HepG2 (cell line): ENCODE results near the gene LPCAT4.

Source experiments
- CHD2 ChIP-seq: IDR thresholded peaks from 2 replicates; pipeline ENCODE4 v1.6.1; 2011; ENCODE audit warnings: low read depth, low read length, improper control_type of control experiment
- CTCF ChIP-seq: sonication (generic); formaldehyde crosslinking; IDR thresholded peaks from 2 replicates; pipeline ENCODE4 v1.5.0; 2020; ENCODE audit warnings: mild to moderate bottlenecking, missing genetic modification reagents, moderate library complexity
- E2F5 ChIP-seq: sonication (generic); formaldehyde crosslinking; conservative IDR thresholded peaks from 2 replicates; pipeline ENCODE4 v1.4.0; 2020; ENCODE audit warnings: missing genetic modification reagents
- GABPA ChIP-seq, 2 experiments: IDR thresholded peaks; 2 replicates each; pipeline ENCODE4 v1.6.1; 2011 to 2016; ENCODE audit warnings: low read depth in 2 of 2, low read length in 1 of 2, missing biosample characterization in 1 of 2, missing genetic modification characterization in 1 of 2
- MTA3 ChIP-seq: sonication (generic); formaldehyde crosslinking; IDR thresholded peaks from 2 replicates; pipeline ENCODE4 v1.4.0; 2020; ENCODE audit warnings: missing genetic modification reagents
- RAD21 ChIP-seq: fragments of 450-650 bp; formaldehyde crosslinking; IDR thresholded peaks from 2 replicates; pipeline ENCODE4 v1.5.0; 2020; ENCODE audit warnings: mild to moderate bottlenecking
- SMAD3 ChIP-seq: sonication (generic); formaldehyde crosslinking; IDR thresholded peaks from 2 replicates; pipeline ENCODE4 v1.4.0; 2020; ENCODE audit warnings: missing genetic modification reagents
- SMARCC2 ChIP-seq: fragments of 450-650 bp; IDR thresholded peaks from 2 replicates; pipeline ENCODE4 v1.6.1; 2017; ENCODE audit warnings: antibody characterized with exemption, mild to moderate bottlenecking
- TCF7L2 ChIP-seq: IDR thresholded peaks from 2 replicates; pipeline ENCODE4 v1.6.1; 2011; ENCODE audit warnings: mild to moderate bottlenecking, low read depth, low read length, moderate library complexity
- TOPORS ChIP-seq: sonication (generic); formaldehyde crosslinking; IDR thresholded peaks from 2 replicates; pipeline ENCODE4 v1.8.0; 2023; ENCODE audit warnings: mild to moderate bottlenecking, missing genetic modification reagents
- ZNF543 ChIP-seq: sonication (generic); formaldehyde crosslinking; IDR thresholded peaks from 2 replicates; pipeline ENCODE4 v1.4.0; 2020; ENCODE audit warnings: mild to moderate bottlenecking, missing genetic modification reagents
- TF ChIP-seq, protein P1 (sequence below): sonication (generic); formaldehyde crosslinking; IDR thresholded peaks from 2 replicates; pipeline ENCODE4 v1.4.0; 2020; ENCODE audit warnings: missing genetic modification reagents
- TF ChIP-seq, protein P2 (sequence below): sonication (generic); formaldehyde crosslinking; IDR thresholded peaks from 2 replicates; pipeline ENCODE4 v1.5.1; 2020; ENCODE audit warnings: missing genetic modification reagents, mild to moderate bottlenecking, borderline replicate concordance

- TF ChIP-seq TCF7L2 = no peak
- no peak for TF ChIP-seq RAD21
- TF ChIP-seq CTCF (CRISPR knock-in tag) = no peak
- no peak for TF ChIP-seq CHD2
- no peak for TF ChIP-seq ZNF543 (CRISPR knock-in tag)
- TF ChIP-seq E2F5 (CRISPR knock-in tag) = no peak
- TF ChIP-seq, protein P1, sequence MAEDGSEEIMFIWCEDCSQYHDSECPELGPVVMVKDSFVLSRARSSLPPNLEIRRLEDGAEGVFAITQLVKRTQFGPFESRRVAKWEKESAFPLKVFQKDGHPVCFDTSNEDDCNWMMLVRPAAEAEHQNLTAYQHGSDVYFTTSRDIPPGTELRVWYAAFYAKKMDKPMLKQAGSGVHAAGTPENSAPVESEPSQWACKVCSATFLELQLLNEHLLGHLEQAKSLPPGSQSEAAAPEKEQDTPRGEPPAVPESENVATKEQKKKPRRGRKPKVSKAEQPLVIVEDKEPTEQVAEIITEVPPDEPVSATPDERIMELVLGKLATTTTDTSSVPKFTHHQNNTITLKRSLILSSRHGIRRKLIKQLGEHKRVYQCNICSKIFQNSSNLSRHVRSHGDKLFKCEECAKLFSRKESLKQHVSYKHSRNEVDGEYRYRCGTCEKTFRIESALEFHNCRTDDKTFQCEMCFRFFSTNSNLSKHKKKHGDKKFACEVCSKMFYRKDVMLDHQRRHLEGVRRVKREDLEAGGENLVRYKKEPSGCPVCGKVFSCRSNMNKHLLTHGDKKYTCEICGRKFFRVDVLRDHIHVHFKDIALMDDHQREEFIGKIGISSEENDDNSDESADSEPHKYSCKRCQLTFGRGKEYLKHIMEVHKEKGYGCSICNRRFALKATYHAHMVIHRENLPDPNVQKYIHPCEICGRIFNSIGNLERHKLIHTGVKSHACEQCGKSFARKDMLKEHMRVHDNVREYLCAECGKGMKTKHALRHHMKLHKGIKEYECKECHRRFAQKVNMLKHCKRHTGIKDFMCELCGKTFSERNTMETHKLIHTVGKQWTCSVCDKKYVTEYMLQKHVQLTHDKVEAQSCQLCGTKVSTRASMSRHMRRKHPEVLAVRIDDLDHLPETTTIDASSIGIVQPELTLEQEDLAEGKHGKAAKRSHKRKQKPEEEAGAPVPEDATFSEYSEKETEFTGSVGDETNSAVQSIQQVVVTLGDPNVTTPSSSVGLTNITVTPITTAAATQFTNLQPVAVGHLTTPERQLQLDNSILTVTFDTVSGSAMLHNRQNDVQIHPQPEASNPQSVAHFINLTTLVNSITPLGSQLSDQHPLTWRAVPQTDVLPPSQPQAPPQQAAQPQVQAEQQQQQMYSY (CRISPR knock-in tag) = no peak
- TF ChIP-seq SMARCC2 = no peak
- TF ChIP-seq GABPA (IDR thresholded peaks at IDR 0.05; ENCODE audit: low read depth, low read length) = no peak
- TF ChIP-seq GABPA (CRISPR knock-in tag; IDR thresholded peaks at IDR 0.05; ENCODE audit: low read depth) = no peak
- TF ChIP-seq TOPORS = no peak
- no peak for TF ChIP-seq SMAD3 (CRISPR knock-in tag)
- no peak for TF ChIP-seq MTA3
- TF ChIP-seq, protein P2, sequence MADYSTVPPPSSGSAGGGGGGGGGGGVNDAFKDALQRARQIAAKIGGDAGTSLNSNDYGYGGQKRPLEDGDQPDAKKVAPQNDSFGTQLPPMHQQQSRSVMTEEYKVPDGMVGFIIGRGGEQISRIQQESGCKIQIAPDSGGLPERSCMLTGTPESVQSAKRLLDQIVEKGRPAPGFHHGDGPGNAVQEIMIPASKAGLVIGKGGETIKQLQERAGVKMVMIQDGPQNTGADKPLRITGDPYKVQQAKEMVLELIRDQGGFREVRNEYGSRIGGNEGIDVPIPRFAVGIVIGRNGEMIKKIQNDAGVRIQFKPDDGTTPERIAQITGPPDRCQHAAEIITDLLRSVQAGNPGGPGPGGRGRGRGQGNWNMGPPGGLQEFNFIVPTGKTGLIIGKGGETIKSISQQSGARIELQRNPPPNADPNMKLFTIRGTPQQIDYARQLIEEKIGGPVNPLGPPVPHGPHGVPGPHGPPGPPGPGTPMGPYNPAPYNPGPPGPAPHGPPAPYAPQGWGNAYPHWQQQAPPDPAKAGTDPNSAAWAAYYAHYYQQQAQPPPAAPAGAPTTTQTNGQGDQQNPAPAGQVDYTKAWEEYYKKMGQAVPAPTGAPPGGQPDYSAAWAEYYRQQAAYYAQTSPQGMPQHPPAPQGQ (CRISPR knock-in tag) = no peak
Measured at GRCh38 chr15:34325368-34325767, 41.6 kb downstream of the LPCAT4 start.
